Ovary (tissue), 9 donors: Measurements from ENCODE around the gene RRP12. TPM values are rescaled to one million over a fixed set of nuclear protein-coding genes. Genes with fewer than 3 reads are reported as not detected.

Experiments used
- DNase-seq, 5 donors: peaks; one replicate each; pipeline ENCODE4 v3.0.0-alpha.2; 2019 to 2020
- H3K27ac ChIP-seq, 2 donors: fragments of 200-600 bp; one replicate each; pipeline versions ENCODE4 v1.5.1 to v1.8.0; 2019 to 2022
- H3K27me3 ChIP-seq: fragments of 200-600 bp; one replicate; pipeline ENCODE4 v1.8.0; 2022
- H3K36me3 ChIP-seq: fragments of 200-600 bp; sonication (generic); one replicate; pipeline ENCODE4 v1.5.1; 2019
- H3K4me1 ChIP-seq: one replicate; pipeline ENCODE4 v1.8.1; 2013; ENCODE audit warnings: mild to moderate bottlenecking, moderate library complexity; ENCODE audit not compliant: insufficient read depth
- H3K4me3 ChIP-seq: fragments of 200-600 bp; sonication (generic); one replicate; pipeline ENCODE4 v1.5.1; 2017
- H3K9me3 ChIP-seq, 2 donors: fragments of 200-600 bp in 1 of 2; sonication (generic) in 1 of 2; one replicate each; pipeline versions ENCODE4 v1.5.1 to v1.8.1; 2013 to 2019; ENCODE audit warnings: mild to moderate bottlenecking in 1 of 2, moderate library complexity in 1 of 2
- EP300 ChIP-seq: sonication (generic); formaldehyde crosslinking; IDR thresholded peaks from one replicate; pipeline ENCODE4 v1.6.1; 2017; ENCODE audit warnings: antibody characterized with exemption
- POLR2A ChIP-seq: fragments of 450-650 bp; IDR thresholded peaks from one replicate; pipeline ENCODE4 v1.6.1; 2017; ENCODE audit warnings: antibody characterized with exemption, mild to moderate bottlenecking, moderate library complexity
- WGBS, 3 donors: extraction: QIAGEN DNeasy Blood & Tissue Kit in 1 of 3; methylation state at CpG; one replicate each; pipeline versions ENCODE4 v1.1.5 to v1.1.7; 2013 to 2017; 5-methylcytosine and 5-hydroxymethylcytosine counted together
- intact Hi-C, 4 donors: fragments of 100-400 bp; cut with DNase I; formaldehyde crosslinking; loops; one replicate each; pipeline versions ENCODE4 v1.11.0 to v1.15.1; 2022 to 2023
- polyA plus RNA-seq, 2 donors: library from polyadenylated mRNA; stranded (reverse); fragments of 200-250 nt in 1 of 2; fragments of 350-450 nt in 1 of 2; fragmentation: Illumina TruSeq in 1 of 2; extraction: RNeasy Lipid Tissue Mini Kit (QIAGEN cat#74804) in 1 of 2; gene quantifications; one replicate each; pipeline ENCODE4 v1.2.3, GENCODE V29; 2013 to 2014
- total RNA-seq, 7 donors: library from RNA; depleted of rRNA in 2 of 7; stranded (reverse); fragments of >200 nt in 2 of 7; fragmentation: NEBNext Ultra II Directional in 3 of 7; extraction: Animal tissue kit (Norgen Biotek cat#: 25700) in 3 of 7; gene quantifications; one replicate each; pipeline versions ENCODE4 v1.1.0 to v1.2.4, GENCODE V29; 2016 to 2023
- TF ChIP-seq, protein P1 (sequence below), 3 donors: fragments of 450-650 bp in 2 of 3; fragments of 200-600 bp in 1 of 3; IDR thresholded peaks; one replicate each; pipeline versions ENCODE4 v1.5.1 to v1.8.0; 2016 to 2022; ENCODE audit warnings: antibody characterized with exemption in 3 of 3, mild to moderate bottlenecking in 1 of 3
- donor health status: DM: no; HTN: no; CAD: no; lungs with moderate emphysema.
- donor health status: DM: no; HTN: no; CAD: no.
- donor health status: Bipolar disorder and iron deficiency.
- donor health status: DM: yes; HTN: yes; CAD: no.
- donor health status: DM: no; HTN: no; CAD: no.
- donor health status: DM: yes; HTN: yes; CAD: no.

Gene RRP12
- total and polyA plus RNA-seq, 9 donors = 7.2 to 35.8 (median 23.7) TPM

- intact Hi-C loops = no loop called here
- Histone ChIP-seq H3K9me3 (no peaks in the 10 kb centered on the region), H3K27me3 (no peaks in the 10 kb centered on the region), H3K36me3 (no peaks in the 10 kb centered on the region), H3K4me3 (no peak overlapping the region), H3K4me1 (peaks cover 3% of the 10 kb centered on the region), H3K27ac (no peak overlapping the region)
- TF ChIP-seq EP300 (no peak), POLR2A (no peak)
- TF ChIP-seq, protein P1, sequence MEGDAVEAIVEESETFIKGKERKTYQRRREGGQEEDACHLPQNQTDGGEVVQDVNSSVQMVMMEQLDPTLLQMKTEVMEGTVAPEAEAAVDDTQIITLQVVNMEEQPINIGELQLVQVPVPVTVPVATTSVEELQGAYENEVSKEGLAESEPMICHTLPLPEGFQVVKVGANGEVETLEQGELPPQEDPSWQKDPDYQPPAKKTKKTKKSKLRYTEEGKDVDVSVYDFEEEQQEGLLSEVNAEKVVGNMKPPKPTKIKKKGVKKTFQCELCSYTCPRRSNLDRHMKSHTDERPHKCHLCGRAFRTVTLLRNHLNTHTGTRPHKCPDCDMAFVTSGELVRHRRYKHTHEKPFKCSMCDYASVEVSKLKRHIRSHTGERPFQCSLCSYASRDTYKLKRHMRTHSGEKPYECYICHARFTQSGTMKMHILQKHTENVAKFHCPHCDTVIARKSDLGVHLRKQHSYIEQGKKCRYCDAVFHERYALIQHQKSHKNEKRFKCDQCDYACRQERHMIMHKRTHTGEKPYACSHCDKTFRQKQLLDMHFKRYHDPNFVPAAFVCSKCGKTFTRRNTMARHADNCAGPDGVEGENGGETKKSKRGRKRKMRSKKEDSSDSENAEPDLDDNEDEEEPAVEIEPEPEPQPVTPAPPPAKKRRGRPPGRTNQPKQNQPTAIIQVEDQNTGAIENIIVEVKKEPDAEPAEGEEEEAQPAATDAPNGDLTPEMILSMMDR (IDR thresholded peaks at IDR 0.05) = no peak
- no peak for DNase-seq
- WGBS, 3 donors = 83 to 84% (median 84%) methylated on average over 6 of the region's 6 CpGs
Observed at GRCh38 chr10:97416565-97416964, 15.4 kb upstream of the RRP12 start.

GRCh38 chr10:97412891-97413304 is 11.8 kb upstream of the RRP12 start:
- DNase-seq = no peak
- 90 to 94% (median 92%) methylated on average over 10 of the region's 10 CpGs for WGBS, 3 donors
- Histone ChIP-seq H3K4me3 (no peak overlapping the region), H3K27me3 (no peaks in the 10 kb centered on the region), H3K36me3 (no peaks in the 10 kb centered on the region), H3K9me3 (no peaks in the 10 kb centered on the region), H3K27ac (no peak overlapping the region), H3K4me1 (no peaks in the 10 kb centered on the region)
- TF ChIP-seq POLR2A (no peak), EP300 (no peak)
- TF ChIP-seq, protein P1 (IDR thresholded peaks at IDR 0.05) = no peak
- intact Hi-C loops = no loop called here

DNA sequence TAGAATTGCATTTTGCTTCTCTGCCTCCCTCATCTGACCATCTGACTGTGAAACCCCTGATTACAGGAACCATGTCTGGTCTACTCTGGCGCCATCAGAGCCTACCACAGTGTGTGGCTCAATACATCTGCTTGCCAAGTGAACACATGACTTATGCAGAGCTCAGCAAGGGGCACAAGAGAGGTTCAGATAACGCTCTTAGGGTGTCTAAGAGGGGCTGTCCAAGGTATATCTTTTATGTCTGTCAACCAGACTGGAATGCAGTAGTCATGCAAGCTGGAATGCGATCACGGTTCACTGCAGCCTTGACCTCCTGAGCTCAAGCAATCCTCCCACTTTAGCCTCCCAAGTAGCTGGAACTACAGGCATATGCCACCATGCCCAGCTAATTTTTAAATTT is 10.3 kb upstream of the RRP12 start:
- Histone ChIP-seq H3K4me3 (no peak overlapping the region), H3K36me3 (no peaks in the 10 kb centered on the region), H3K4me1 (no peaks in the 10 kb centered on the region), H3K27me3 (no peaks in the 10 kb centered on the region), H3K27ac (no peak overlapping the region), H3K9me3 (no peaks in the 10 kb centered on the region)
- intact Hi-C loops = no loop called here
- DNase-seq = no peak
- WGBS, 3 donors = 16 to 24% (median 18%) methylated on average over 4 of the region's 4 CpGs
- TF ChIP-seq, protein P1 (IDR thresholded peaks at IDR 0.05) = no peak
- no peak for TF ChIP-seq POLR2A

GRCh38 chr10:97408496-97408992 is 7.4 kb upstream of the RRP12 start:
- no peak overlapping the region for H3K27ac ChIP-seq
- no peak overlapping the region for H3K4me3 ChIP-seq
- no peak for TF ChIP-seq EP300
- 72 to 85% (median 73%) methylated on average over 10 of the region's 10 CpGs for WGBS, 3 donors
- intact Hi-C loops = loop anchor here in 1 of 4 donors (10.0 kb wide), 1 partner anchor 206 kb away; no protein-coding TSS in a partner anchor
- no peaks in the 10 kb centered on the region for H3K36me3 ChIP-seq
- no peak for DNase-seq
- no peaks in the 10 kb centered on the region for H3K27me3 ChIP-seq
- H3K9me3 ChIP-seq = no peaks in the 10 kb centered on the region
- no peaks in the 10 kb centered on the region for H3K4me1 ChIP-seq

DNA sequence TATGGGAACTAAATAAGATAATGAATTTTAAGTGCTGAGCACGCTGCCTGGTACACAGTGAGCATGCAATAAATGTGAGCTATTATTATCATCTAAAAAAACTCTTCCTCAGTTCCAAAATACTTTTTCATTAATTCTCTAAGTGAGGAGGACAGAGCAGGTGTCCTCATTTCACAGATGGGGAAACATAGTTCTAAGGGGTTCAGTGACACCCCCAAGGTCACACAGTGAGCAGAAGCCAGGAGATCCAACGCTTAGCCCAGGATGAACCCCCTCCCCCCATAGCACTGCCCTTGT is 6.8 kb upstream of the RRP12 start:
- no peak overlapping the region for H3K4me3 ChIP-seq
- no peaks in the 10 kb centered on the region for H3K27me3 ChIP-seq
- H3K36me3 ChIP-seq = no peaks in the 10 kb centered on the region
- no peak for DNase-seq
- intact Hi-C loops = loop anchor here in 1 of 4 donors (10.0 kb wide), 1 partner anchor 207 kb away; no protein-coding TSS in a partner anchor
- 76 to 85% (median 78%) methylated on average over 2 of the region's 2 CpGs for WGBS, 3 donors
- no peaks in the 10 kb centered on the region for H3K4me1 ChIP-seq
- H3K27ac ChIP-seq = no peak overlapping the region
- no peaks in the 10 kb centered on the region for H3K9me3 ChIP-seq
- no peak for TF ChIP-seq EP300
- TF ChIP-seq, protein P1 (IDR thresholded peaks at IDR 0.05) = no peak
- TF ChIP-seq POLR2A = no peak
